HG03159 (cell line): Measurements from ENCODE around the gene TUBB3.
"Not testable (repeated sequence)": the region's sequence is repeated elsewhere in the genome, so short reads cannot be mapped to it uniquely, and the experiment has no call there.

Experiments
- ATAC-seq: cut with Tn5 transposase; IDR thresholded peaks from one replicate; pipeline ENCODE4 v1.9.1; 2021; ENCODE audit warnings: mild to moderate bottlenecking, moderate library complexity; ENCODE audit not compliant: unreplicated experiment

The TUBB3 gene

GRCh38 chr16:89962754-89963498 lies 39.8 kb downstream of the TUBB3 start:
- no peak for ATAC-seq

- no peak for ATAC-seq
These were observed 41.1 kb downstream of the TUBB3 start for GRCh38 chr16:89964201-89964600.

DNA sequence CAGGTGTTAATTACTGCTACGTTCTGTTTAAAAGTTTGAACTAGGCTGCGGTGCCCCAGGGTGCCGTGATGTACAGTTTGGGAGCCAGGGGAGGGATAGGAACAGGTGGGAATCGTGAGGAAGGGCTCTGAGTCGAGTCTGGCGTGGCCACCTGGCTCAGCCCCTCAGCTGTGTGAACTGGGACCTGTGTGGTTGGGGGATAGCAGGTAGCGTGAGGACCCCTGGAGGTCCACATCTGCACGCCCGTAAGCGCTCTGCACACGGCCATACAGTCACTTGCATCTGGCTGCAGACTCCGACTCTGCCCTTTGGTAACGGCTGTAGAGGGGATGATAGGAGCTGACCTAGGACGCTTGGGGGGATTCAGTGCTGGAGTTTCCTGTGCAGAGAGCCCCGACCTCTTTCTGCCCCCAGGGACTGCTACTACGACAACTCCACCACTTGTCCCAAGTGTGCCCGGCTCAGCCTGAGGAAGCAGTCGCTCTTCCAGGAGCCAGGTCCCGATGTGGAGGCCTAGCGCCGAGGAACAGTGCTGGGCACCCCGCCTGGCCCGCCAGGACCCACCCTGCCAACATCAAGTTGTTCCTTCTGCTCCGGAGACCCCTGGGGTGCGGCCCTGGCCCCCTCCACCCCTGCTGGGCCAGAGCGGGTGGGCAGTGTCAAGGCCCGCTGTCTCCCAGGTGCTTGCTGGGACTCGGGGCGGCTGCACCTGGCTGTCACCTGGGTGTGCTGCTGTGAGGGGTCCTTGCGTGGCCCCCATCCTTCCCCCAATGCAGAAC lies 42.5 kb downstream of the TUBB3 start:
- ATAC-seq: no peak

DNA sequence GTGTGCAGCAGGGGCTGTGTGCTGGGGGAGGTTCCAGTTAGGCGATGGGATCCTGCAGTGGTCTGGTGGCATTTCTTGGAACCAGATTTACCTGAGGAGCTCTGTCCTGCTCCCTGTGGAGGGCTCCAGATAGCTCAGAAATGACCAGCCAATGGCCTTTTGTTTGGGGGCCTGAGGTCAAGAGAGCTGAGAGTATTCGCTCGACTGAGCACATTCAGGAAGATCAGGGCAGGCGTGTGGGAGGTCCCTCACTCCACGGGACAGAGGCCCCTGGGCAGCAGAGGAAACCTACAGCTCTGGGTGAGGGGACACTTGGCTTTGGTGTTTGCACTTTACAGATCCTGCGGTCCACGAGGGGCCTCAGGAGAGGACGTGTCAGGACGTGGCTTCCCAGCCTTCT lies 43.6 kb downstream of the TUBB3 start:
- ATAC-seq: no peak

DNA sequence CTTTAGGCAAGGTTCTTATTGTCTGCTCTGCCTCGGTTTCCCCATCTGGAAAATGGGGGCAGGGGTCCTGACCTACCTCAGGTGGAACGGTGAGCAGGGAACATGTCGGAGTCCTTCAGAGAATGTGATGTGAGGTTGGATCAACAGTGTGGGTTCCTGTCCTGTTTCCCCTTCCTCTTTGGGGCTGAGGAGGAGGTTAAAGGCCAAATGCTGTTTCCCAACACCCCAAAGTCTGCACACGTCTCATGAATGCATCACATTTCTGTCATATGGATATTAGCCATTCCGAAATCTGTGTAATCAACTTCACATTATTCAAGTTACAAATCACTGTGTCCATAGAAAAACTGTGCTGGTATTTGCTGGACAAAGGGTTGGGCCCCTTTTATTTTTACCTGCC lies 44.3 kb downstream of the TUBB3 start:
- ATAC-seq: not testable (repeated sequence)

GRCh38 chr16:89968074-89968473 lies 44.9 kb downstream of the TUBB3 start:
- ATAC-seq: not testable (repeated sequence)

DNA sequence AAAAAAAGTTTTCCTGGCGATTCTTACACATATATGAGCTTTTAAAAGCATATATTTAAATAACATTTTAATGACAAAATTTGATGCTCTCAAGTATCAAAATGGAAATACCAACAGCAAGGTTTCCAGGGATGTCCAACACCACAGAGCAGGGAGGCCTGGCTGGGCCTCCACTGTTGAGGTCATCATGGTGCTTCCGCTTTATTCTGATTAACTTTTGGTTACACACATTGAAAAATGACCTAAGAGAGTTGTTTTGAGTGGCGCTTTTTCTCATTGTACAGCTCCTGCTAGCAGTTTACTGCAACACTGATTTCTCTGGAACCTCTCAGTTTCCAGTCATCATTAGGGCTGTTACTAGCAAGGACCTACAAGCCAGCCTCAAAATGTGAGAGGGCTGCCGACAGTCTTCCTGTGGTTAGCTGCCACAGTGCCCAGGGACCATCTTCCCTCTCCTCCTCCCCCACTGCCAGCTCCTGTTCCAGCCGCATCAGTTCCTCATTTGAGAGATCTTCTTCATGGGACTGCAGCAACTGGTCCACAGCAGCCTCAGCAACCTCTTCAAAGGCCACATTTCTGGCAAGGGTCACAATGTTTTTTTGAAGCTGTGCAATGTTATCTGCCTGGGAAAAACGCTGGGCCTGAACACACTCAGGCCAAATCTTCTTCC lies 46.7 kb downstream of the TUBB3 start:
- ATAC-seq: no peak

DNA sequence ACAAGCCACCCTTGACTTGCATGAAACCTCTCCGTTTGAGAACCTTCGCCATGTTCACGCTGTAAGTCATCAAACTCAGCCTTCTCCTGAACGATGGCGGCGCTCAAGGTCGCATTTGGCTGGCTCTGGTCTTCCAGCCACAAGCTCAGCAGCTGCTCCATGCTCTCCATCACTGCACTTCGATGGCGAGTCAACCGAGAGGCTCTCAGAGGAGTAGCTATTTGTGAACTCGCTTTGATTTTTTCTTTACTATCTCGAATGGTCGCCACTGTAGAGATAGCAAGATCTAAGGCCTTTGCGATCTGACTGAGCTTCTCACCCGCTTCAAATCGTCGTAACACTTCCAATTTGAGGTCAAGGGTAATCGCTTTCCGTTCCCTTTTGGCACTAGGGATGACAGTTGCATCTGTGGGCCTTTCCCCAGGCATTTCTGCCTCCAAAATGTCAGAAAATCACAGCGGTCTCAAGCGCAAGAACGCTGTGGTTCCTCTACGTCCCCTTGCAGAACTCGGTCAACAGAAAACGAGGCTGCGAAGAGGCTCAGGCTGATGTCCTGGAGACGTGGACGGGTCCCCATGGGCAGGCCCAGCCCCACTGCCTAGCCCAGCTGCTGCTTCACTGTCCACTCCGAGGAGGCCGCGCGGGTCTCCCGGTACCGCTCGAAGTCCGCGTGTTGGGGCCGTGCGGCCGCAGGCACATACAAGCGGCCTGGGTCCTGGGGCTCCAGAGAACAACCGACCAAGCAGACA lies 48.5 kb downstream of the TUBB3 start:
- no peak for ATAC-seq

- peak; percentile 82 for ATAC-seq
These were observed 49.4 kb downstream of the TUBB3 start for GRCh38 chr16:89972244-89973234.

DNA sequence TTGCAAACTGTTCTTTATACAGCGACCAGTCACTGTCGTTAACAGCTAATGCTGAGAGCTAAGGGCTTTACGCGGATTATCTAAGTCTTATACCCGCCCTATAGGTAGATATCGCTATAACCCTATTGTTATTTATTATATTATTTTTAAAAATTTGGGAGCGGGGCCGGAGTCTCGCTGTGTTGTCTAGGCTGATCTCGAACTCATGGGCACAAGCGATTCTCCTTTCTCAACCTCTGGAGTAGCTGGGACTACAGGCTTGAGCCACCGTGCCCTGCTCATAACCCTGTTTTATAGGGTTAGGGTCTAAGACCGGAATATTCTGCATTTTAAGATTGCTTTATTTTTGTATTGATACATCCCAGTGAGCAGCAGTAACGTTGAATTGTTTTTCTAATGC lies 50.1 kb downstream of the TUBB3 start:
- no peak for ATAC-seq

GRCh38 chr16:89973654-89974335 lies 50.7 kb downstream of the TUBB3 start:
- ATAC-seq: no peak

DNA sequence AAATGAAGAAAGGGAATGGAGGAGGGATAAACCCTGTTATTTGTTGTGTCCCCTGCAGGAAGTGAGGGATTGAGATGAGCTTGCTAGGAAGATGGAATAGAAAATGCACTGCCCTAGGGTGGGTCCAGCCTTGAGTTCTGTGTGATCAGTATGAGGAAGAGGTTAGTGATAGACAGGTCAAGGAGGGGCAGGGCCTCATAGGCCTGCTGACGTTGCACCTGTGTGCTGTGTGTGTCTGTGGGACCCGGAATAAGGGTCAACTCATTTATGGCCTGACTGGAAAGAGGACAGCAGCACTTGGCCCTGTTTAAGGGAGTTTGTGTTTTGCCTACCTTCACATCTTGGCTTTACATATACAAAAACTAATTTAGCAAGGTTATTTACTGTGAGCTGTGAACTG lies 51.7 kb downstream of the TUBB3 start:
- ATAC-seq: no peak

DNA sequence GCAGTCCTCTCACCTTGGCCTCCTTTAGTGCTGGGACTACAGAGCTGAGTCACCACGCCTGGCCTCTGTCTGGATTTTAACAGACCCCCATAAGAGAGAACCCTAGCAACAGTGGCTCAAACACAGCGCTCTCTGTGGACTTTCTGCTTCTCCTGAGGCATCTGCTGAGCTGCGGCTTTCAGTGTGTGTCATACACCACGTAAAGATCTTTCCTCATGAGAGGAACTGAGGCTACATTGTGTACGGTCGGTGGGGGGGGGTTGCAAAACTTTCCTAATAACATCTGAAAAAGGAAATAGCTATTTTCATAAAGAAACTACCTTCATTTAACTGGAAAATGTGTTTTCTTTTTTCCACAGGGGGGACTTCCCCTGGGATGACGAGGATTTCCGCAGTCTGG lies 58.3 kb downstream of the TUBB3 start:
- no peak for ATAC-seq

- ATAC-seq: no peak
These were observed 59.2 kb downstream of the TUBB3 start for GRCh38 chr16:89982318-89982717.

GRCh38 chr16:89983536-89983935 lies 60.4 kb downstream of the TUBB3 start:
- ATAC-seq: no peak

GRCh38 chr16:89984216-89984615 lies 61.1 kb downstream of the TUBB3 start:
- no peak for ATAC-seq

GRCh38 chr16:89985219-89985618 lies 62.1 kb downstream of the TUBB3 start:
- no peak for ATAC-seq
